Psoas muscle (tissue), 8 donors: ENCODE data around the gene DNAH8. TPM values are rescaled to one million over a fixed set of nuclear protein-coding genes. Genes with fewer than 3 reads are reported as not detected.

ENCODE experiments used
- ATAC-seq, 4 donors: fragments of 200-7000 bp; cut with Tn5 transposase; one replicate each; pipeline ENCODE4 v1.9.1; 2020; ENCODE audit warnings: moderate library complexity in 3 of 4, mild to moderate bottlenecking in 2 of 4
- DNase-seq, 2 donors: peaks; one replicate each; pipeline ENCODE4 v3.0.0-alpha.2; 2020
- H3K27ac ChIP-seq: fragments of 200-600 bp; one replicate; pipeline ENCODE4 v1.8.0; 2022
- H3K27me3 ChIP-seq, 3 donors: fragments of 200-600 bp in 1 of 3; one replicate each; pipeline versions ENCODE4 v1.6.1 to v1.8.0; 2013 to 2022; ENCODE audit warnings: low read length in 2 of 3, mild to moderate bottlenecking in 2 of 3, moderate library complexity in 1 of 3; ENCODE audit not compliant: insufficient read depth in 3 of 3
- H3K36me3 ChIP-seq, 2 donors: fragments of 200-600 bp in 1 of 2; one replicate each; pipeline versions ENCODE4 v1.6.1 to v1.8.0; 2013 to 2022; ENCODE audit warnings: low read depth in 1 of 2, mild to moderate bottlenecking in 1 of 2, moderate library complexity in 1 of 2; ENCODE audit not compliant: insufficient read depth in 1 of 2
- H3K4me1 ChIP-seq: fragments of 200-600 bp; one replicate; pipeline ENCODE4 v1.8.0; 2022
- H3K4me3 ChIP-seq: fragments of 200-600 bp; one replicate; pipeline ENCODE4 v1.8.0; 2022; ENCODE audit warnings: mild to moderate bottlenecking
- H3K9me3 ChIP-seq: fragments of 200-600 bp; one replicate; pipeline ENCODE4 v1.8.0; 2022
- WGBS, 3 donors: extraction: QIAGEN DNeasy Blood & Tissue Kit; methylation state at CpG; one replicate each; pipeline versions ENCODE4 v1.1.6 to v1.1.7; 2013; 5-methylcytosine and 5-hydroxymethylcytosine counted together
- intact Hi-C, 2 donors: fragments of 100-400 bp; cut with DNase I; formaldehyde crosslinking; loops; one replicate each; pipeline versions ENCODE4 v1.11.0 to v1.14.2; 2022
- polyA plus RNA-seq, 3 donors: library from polyadenylated mRNA; stranded (reverse); fragments of 200-250 nt; gene quantifications; one replicate each; pipeline ENCODE4 v1.2.3, GENCODE V29; 2013
- total RNA-seq, 4 donors: library from RNA; stranded (reverse); fragmentation: NEBNext Ultra II Directional in 2 of 4; extraction: Animal tissue kit (Norgen Biotek cat#: 25700) in 2 of 4; gene quantifications; one replicate each; pipeline versions ENCODE4 v1.2.1 to v1.2.4, GENCODE V29; 2021 to 2023
- TF ChIP-seq, protein P1 (sequence below): fragments of 200-600 bp; IDR thresholded peaks from one replicate; pipeline ENCODE4 v1.8.0; 2022; ENCODE audit warnings: antibody characterized with exemption
- donor health status: healthy with polysubstance abuse.
- donor health status: DM: no; HTN: no; CAD: no; lungs with moderate emphysema.
- donor health status: Bipolar disorder and iron deficiency.
- donor health status: healthy.
- donor health status: DM: yes; HTN: yes; CAD: no.
- donor health status: DM: no; HTN: no; CAD: no.
- donor health status: DM: no; HTN: no; CAD: no.
- donor health status: DM: yes; HTN: yes; CAD: no.

DNAH8 gene
- total and polyA plus RNA-seq, 7 donors = 0.02 TPM; not detected in 6

DNA sequence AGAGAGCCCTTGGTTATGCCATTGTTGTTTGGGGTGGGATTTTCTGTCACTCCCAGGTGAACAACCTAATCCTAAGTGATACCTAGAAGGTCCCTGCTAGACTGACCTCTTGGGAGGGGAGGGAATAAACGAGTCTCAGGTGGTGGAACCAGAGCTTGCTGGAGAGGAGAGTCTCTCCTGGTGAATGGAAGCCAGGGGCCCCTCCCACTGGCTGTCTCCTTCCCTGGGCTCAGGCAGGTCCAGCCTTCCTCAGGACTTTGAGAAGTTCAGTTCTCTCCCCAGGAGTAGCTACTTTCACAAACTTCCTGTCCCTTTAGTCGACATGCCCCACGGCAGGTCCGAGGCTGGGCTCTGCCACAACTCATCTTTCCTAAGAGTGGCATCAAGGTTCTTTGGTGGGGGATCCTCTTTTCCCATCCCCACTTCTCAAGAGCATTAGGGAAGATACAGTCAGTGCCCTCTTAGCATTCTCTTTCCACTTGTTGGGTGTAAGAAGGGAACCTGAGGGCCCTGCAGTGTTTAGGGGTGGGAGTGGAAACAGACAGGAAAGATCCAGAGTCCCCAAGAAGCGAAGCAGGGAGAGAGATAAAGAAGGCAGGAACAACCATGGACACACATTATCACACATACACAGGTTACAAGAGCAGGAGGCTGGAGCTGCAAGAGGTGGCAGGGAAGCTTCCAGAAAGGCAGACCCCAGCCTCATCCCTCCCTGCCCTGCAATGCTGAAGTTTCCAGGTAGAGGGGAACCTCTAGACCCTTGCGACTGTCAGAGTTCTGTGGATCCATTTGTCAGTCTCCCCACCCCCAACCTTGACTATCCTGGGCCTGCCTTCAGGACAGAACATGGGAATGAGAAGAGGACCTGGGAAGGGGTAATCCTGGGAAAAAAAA, 332.6 kb downstream of the DNAH8 start:
- intact Hi-C loops = no loop called here
- Histone ChIP-seq H3K4me1 (no peaks in the 10 kb centered on the region), H3K36me3 (no peaks in the 10 kb centered on the region), H3K27ac (no peak overlapping the region), H3K4me3 (no peak overlapping the region), H3K9me3 (no peaks in the 10 kb centered on the region), H3K27me3 (peaks cover 0 to 44% (median 6%) of the 10 kb centered on the region in 3 donors)
- DNase-seq = no peak
- WGBS, 3 donors = 66 to 74% (median 71%) methylated on average over 6 of the region's 6 CpGs
- no peak for ATAC-seq
- TF ChIP-seq, protein P1, sequence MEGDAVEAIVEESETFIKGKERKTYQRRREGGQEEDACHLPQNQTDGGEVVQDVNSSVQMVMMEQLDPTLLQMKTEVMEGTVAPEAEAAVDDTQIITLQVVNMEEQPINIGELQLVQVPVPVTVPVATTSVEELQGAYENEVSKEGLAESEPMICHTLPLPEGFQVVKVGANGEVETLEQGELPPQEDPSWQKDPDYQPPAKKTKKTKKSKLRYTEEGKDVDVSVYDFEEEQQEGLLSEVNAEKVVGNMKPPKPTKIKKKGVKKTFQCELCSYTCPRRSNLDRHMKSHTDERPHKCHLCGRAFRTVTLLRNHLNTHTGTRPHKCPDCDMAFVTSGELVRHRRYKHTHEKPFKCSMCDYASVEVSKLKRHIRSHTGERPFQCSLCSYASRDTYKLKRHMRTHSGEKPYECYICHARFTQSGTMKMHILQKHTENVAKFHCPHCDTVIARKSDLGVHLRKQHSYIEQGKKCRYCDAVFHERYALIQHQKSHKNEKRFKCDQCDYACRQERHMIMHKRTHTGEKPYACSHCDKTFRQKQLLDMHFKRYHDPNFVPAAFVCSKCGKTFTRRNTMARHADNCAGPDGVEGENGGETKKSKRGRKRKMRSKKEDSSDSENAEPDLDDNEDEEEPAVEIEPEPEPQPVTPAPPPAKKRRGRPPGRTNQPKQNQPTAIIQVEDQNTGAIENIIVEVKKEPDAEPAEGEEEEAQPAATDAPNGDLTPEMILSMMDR = no peak

DNA sequence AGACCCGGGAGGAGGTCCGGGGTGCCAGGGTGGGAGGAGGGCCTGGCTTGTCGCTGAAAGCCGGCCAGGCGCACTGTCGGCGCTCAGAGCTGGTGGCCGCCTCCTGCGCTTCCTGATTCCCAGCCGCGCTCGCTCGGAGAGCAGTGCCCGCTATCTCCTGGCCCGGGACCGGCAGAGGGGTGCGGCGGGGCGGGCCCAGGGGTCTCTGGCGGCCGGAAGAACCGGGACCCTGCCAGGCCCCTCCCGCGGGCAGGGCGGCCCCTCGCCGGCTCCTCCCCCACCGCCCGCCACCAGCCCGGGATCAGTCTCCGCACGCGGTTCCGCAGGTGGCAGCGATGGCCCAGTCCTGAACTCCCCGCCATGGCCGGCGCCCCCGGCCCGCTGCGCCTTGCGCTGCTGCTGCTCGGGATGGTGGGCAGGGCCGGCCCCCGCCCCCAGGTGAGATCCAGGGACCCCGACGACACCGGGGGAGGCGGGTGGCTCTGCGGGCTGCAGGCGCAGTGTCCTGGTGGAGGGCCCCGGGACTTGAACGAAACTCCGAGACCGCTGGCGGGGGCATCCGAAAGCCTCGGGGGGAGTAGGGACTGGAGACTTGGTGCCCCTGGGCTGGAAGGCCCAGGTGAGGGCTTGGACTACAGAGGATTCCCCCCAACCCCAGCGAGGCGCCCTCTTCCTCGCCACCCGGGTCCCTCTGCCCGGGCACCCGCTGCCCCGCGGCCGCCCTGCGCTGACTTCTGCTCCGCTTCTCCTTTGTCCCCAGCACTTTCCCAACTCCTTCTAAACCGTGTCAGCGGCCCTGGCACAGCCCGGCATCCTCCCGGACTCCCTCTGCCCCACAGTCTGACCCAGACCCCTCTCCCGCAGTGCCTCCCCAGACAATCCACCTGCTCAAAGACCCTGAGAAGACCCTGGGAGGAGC, 333.6 kb downstream of the DNAH8 start, which contains the start of gene GLP1R:
Gene GLP1R, plus strand, starts transcription at position 301 of the 919 bp plus-strand sequence. Its CDS starts 60 bp downstream, at position 361.
- Histone ChIP-seq H3K4me1 (no peaks in the 10 kb centered on the region), H3K4me3 (peak within 1 kb of the TSS; percentile 59), H3K9me3 (no peaks in the 10 kb centered on the region), H3K36me3 (no peaks in the 10 kb centered on the region), H3K27me3 (peaks cover 0 to 44% (median 10%) of the 10 kb centered on the region in 3 donors), H3K27ac (no peak within 1 kb of the TSS)
- TF ChIP-seq, protein P1 = no peak
- DNase-seq (no peak), ATAC-seq (peak in 3 of 4 donors; percentile 19 to 40 (median 36))
- intact Hi-C loops = no loop called here
- 2 to 4% (median 3%) methylated on average over 60 to 74 of the region's 74 CpGs for whole genome bisulfite sequencing, 3 donors

DNA sequence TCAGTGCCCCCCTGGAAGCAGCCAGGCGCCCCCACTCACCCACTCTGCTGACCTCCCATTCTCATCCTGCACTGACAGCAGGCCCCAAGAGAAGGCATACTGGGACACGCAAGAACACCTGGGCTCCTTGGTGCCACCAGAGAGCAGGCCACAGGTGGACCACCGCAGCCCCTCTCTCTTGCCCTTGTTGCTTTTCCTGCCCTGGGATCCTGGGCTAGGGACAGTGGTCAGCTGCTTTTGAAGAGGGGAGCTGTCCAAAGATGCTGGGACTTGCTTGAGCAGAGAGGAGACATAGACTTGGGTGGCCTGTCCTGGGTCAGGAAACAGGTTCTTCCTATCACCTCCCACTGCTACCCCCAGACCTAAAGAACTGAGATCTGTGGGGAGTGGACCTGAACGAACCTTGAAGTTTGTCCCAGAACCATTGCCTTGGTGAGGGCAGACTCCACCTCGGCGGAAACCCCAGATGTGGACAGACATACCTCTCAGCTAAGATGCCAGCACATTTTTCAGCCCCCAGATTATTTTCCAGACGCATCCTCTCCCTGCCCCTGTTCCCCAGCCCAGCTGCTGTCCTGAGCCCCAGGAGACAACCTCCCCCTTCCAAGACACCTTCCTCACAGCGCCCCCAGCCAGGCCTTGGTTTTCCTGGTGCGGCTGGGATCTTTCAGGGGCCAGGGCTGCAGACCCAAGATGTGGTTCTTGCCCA, 334.6 kb downstream of the DNAH8 start:
- H3K4me3 ChIP-seq = no peak overlapping the region
- DNase-seq = no peak
- 74 to 81% (median 78%) methylated on average over 9 of the region's 9 CpGs for WGBS, 3 donors
- no peak overlapping the region for H3K27ac ChIP-seq
- H3K9me3 ChIP-seq = no peaks in the 10 kb centered on the region
- ATAC-seq = no peak
- peaks cover 0 to 44% (median 10%) of the 10 kb centered on the region in 3 donors for H3K27me3 ChIP-seq
- no peaks in the 10 kb centered on the region for H3K4me1 ChIP-seq
- TF ChIP-seq, protein P1 = no peak
- no peaks in the 10 kb centered on the region for H3K36me3 ChIP-seq
- intact Hi-C loops = no loop called here

DNA sequence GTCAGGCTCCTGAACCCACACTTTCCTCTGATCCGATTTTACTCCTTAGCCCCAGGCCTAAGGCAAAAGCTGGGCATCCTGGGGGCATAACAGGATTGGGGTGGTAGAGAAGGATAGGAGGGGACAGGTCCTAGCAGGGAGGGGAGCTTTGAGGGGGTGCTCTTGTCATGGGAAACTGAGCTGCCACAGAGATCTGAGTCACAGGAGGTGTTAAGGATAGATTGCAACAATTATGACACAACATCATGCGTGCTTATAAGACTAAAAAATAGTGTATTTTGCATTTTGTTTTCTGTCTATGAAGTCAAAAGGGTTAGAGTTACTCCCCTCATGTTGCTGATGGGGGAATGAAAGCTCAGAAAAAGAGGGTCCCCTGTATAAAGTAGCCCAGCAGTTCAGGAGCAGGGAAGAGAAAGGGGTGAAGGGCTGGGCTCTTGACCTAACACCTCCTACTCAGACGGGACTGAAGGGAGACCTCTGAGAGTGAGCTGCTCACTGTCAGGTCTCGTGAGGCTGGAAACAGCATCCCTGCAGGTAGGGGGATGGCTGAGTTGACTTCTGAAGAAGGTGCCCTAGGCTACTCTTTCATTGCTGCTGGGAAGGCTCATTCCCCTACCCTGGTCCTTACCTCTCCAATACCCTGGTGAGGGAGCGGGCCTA, 335.5 kb downstream of the DNAH8 start:
- no peak overlapping the region for H3K4me3 ChIP-seq

More for the DNA sequence above, 335.5 kb downstream of the DNAH8 start:
- TF ChIP-seq, protein P1 = no peak
- ATAC-seq = no peak
- intact Hi-C loops = no loop called here
- H3K4me1 ChIP-seq = no peaks in the 10 kb centered on the region
- 89 to 91% (median 91%) methylated on average over 5 of the region's 5 CpGs for WGBS, 3 donors
- DNase-seq = no peak
- no peak overlapping the region for H3K27ac ChIP-seq
- H3K27me3 ChIP-seq = peaks cover 0 to 44% (median 10%) of the 10 kb centered on the region in 3 donors
- no peaks in the 10 kb centered on the region for H3K36me3 ChIP-seq
- no peaks in the 10 kb centered on the region for H3K9me3 ChIP-seq
